22Rv1 (cell line): Measurements from ENCODE around the gene CMTM4.

Experiments
- CTCF ChIP-seq: fragments of 450-650 bp; IDR thresholded peaks from 2 replicates; pipeline ENCODE4 v1.5.1; 2017; ENCODE audit warnings: mild to moderate bottlenecking
- ZFX ChIP-seq: fragments of 450-650 bp; IDR thresholded peaks from 2 replicates; pipeline ENCODE4 v1.6.1; 2017; ENCODE audit warnings: antibody characterized with exemption, borderline replicate concordance

- TF ChIP-seq CTCF (no peak), ZFX (no peak)
These were observed 22.9 kb downstream of the CMTM4 start for GRCh38 chr16:66673691-66674090.
